GM12801 (cell line): ENCODE results near the gene STXBP6.

Experiments
- CTCF ChIP-seq: IDR thresholded peaks from one replicate; pipeline ENCODE4 v1.5.1; 2011; ENCODE audit warnings: control low read depth; ENCODE audit not compliant: insufficient read length; ENCODE audit errors: extremely low read depth

The STXBP6 gene

GRCh38 chr14:24870949-24871701 is 178.8 kb downstream of the STXBP6 start:
- no peak for TF ChIP-seq CTCF

GRCh38 chr14:24868389-24868788 is 181.6 kb downstream of the STXBP6 start:
- TF ChIP-seq CTCF = no peak

- TF ChIP-seq CTCF = no peak
These were observed 183.8 kb downstream of the STXBP6 start for GRCh38 chr14:24866067-24866639.

- no peak for TF ChIP-seq CTCF
These were observed 185.8 kb downstream of the STXBP6 start for GRCh38 chr14:24863968-24864684.

GRCh38 chr14:24861083-24861630 is 188.8 kb downstream of the STXBP6 start:
- TF ChIP-seq CTCF = no peak

GRCh38 chr14:24859559-24859958 is 190.4 kb downstream of the STXBP6 start:
- no peak for TF ChIP-seq CTCF

- no peak for TF ChIP-seq CTCF
These were observed 191.3 kb downstream of the STXBP6 start for GRCh38 chr14:24858684-24859083.
